ENCODE data around the gene CRYM. TPM values are rescaled to one million over a fixed set of nuclear protein-coding genes. Genes with fewer than 3 reads are reported as not detected.
"Not testable (repeated sequence)": the region's sequence is repeated elsewhere in the genome, so short reads cannot be mapped to it uniquely, and the experiment has no call there.

CRYM gene
- polyA plus RNA-seq, 3 donors: not detected

- H2AFZ ChIP-seq (ENCODE audit: insufficient read depth, low read depth, low read length, poor library complexity, severe bottlenecking): no peak overlapping the region
- no peaks in the 10 kb centered on the region for H3K79me2 ChIP-seq (ENCODE audit: insufficient read depth, low read length)
- H3K4me1 Mint-ChIP-seq: no peaks in the 10 kb centered on the region
- DNase-seq: no peak
- no peak for TF ChIP-seq CTCF (IDR thresholded peaks at IDR 0.05)
- H3K9me3 ChIP-seq (replicated peaks in 1 of 2; ENCODE audit: control insufficient read depth in 1 of 2, insufficient read depth in 1 of 2, low read length in 2 of 2): no peaks in the 10 kb centered on the region
- no peaks in the 10 kb centered on the region for H3K27me3 ChIP-seq (ENCODE audit: control insufficient read depth in 2 of 2, insufficient read depth in 2 of 2, low read length in 2 of 2)
- no peak overlapping the region for H3K27ac ChIP-seq (ENCODE audit: low read depth in 1 of 2, low read length in 2 of 2)
- H3K36me3 Mint-ChIP-seq: no peaks in the 10 kb centered on the region
- H3K9me3 Mint-ChIP-seq: peaks cover 0 to 3% (median 0%) of the 10 kb centered on the region in 7 donors
- H3K36me3 ChIP-seq (replicated peaks in 1 of 2; ENCODE audit: control insufficient read depth in 1 of 2, insufficient read depth in 2 of 2, low read length in 2 of 2): no peaks in the 10 kb centered on the region
- no peaks in the 10 kb centered on the region for H4K20me1 ChIP-seq (ENCODE audit: insufficient read depth, low read length)
- H3K4me3 ChIP-seq (replicated peaks in 1 of 3; ENCODE audit: low read depth in 2 of 3, low read length in 3 of 3): no peak overlapping the region
- no peaks in the 10 kb centered on the region for H3K4me1 ChIP-seq (ENCODE audit: control insufficient read depth in 1 of 2, insufficient read depth in 2 of 2, low read length in 2 of 2)
- no peak overlapping the region for H3K9ac ChIP-seq (ENCODE audit: insufficient read depth, low read length, poor library complexity, severe bottlenecking)
- no peak overlapping the region for H3K4me3 Mint-ChIP-seq
- H3K4me2 ChIP-seq (replicated peaks; ENCODE audit: extremely low read depth, low read length, poor library complexity, severe bottlenecking): no peak overlapping the region
- WGBS (ENCODE audit: insufficient coverage): no CpG with 5 or more reads among the region's 6 CpGs
- intact Hi-C loops (cut with micrococcal nuclease): no loop called here
- H3K27me3 Mint-ChIP-seq (ENCODE audit: low read depth in 3 of 3): peaks cover 0 to 1% (median 0%) of the 10 kb centered on the region in 3 donors
- H3K27ac Mint-ChIP-seq: no peak overlapping the region
These were observed 43.6 kb upstream of the CRYM start for GRCh38 chr16:21321736-21322135.

GRCh38 chr16:21314339-21314738 lies 36.2 kb upstream of the CRYM start:
- Histone ChIP-seq H3K27me3 (ENCODE audit: control insufficient read depth in 2 of 2, insufficient read depth in 2 of 2, low read length in 2 of 2) (no peaks in the 10 kb centered on the region), H4K20me1 (ENCODE audit: insufficient read depth, low read length) (no peaks in the 10 kb centered on the region), H3K36me3 (replicated peaks in 1 of 2; ENCODE audit: control insufficient read depth in 1 of 2, insufficient read depth in 2 of 2, low read length in 2 of 2) (no peaks in the 10 kb centered on the region), H3K27ac (ENCODE audit: low read depth in 1 of 2, low read length in 2 of 2) (no peak overlapping the region), H3K9ac (ENCODE audit: insufficient read depth, low read length, poor library complexity, severe bottlenecking) (no peak overlapping the region), H3K4me3 (replicated peaks in 1 of 3; ENCODE audit: low read depth in 2 of 3, low read length in 3 of 3) (no peak overlapping the region), H3K9me3 (replicated peaks in 1 of 2; ENCODE audit: control insufficient read depth in 1 of 2, insufficient read depth in 1 of 2, low read length in 2 of 2) (peaks cover 0 to 4% of the 10 kb centered on the region in 2 donors), H3K4me1 (ENCODE audit: control insufficient read depth in 1 of 2, insufficient read depth in 2 of 2, low read length in 2 of 2) (no peaks in the 10 kb centered on the region), H2AFZ (ENCODE audit: insufficient read depth, low read depth, low read length, poor library complexity, severe bottlenecking) (no peak overlapping the region), H3K79me2 (ENCODE audit: insufficient read depth, low read length) (no peaks in the 10 kb centered on the region), H3K4me2 (replicated peaks; ENCODE audit: extremely low read depth, low read length, poor library complexity, severe bottlenecking) (no peak overlapping the region)
- no peak overlapping the region for H3K4me3 Mint-ChIP-seq
- H3K4me1 Mint-ChIP-seq: no peaks in the 10 kb centered on the region
- peaks cover 0 to 1% (median 0%) of the 10 kb centered on the region in 3 donors for H3K27me3 Mint-ChIP-seq (ENCODE audit: low read depth in 3 of 3)
- peaks cover 0 to 14% (median 3%) of the 10 kb centered on the region in 7 donors for H3K9me3 Mint-ChIP-seq
- no CpG with 5 or more reads among the region's 1 CpG for WGBS (ENCODE audit: insufficient coverage)
- no peak overlapping the region for H3K27ac Mint-ChIP-seq
- TF ChIP-seq CTCF (IDR thresholded peaks at IDR 0.05): no peak
- peaks cover 0 to 5% of the 10 kb centered on the region in 2 donors for H3K36me3 Mint-ChIP-seq
- intact Hi-C loops (cut with micrococcal nuclease): no loop called here
- DNase-seq: no peak

- H3K4me1 Mint-ChIP-seq; H3K27me3 ChIP-seq (ENCODE audit: control insufficient read depth in 2 of 2, insufficient read depth in 2 of 2, low read length in 2 of 2); H3K9ac ChIP-seq (ENCODE audit: insufficient read depth, low read length, poor library complexity, severe bottlenecking); H3K27me3 Mint-ChIP-seq (ENCODE audit: low read depth in 3 of 3); H3K36me3 ChIP-seq (replicated peaks in 1 of 2; ENCODE audit: control insufficient read depth in 1 of 2, insufficient read depth in 2 of 2, low read length in 2 of 2); DNase-seq; H3K27ac Mint-ChIP-seq; H2AFZ ChIP-seq (ENCODE audit: insufficient read depth, low read depth, low read length, poor library complexity, severe bottlenecking); H4K20me1 ChIP-seq (ENCODE audit: insufficient read depth, low read length); H3K27ac ChIP-seq (ENCODE audit: low read depth in 1 of 2, low read length in 2 of 2); H3K4me2 ChIP-seq (replicated peaks; ENCODE audit: extremely low read depth, low read length, poor library complexity, severe bottlenecking); H3K79me2 ChIP-seq (ENCODE audit: insufficient read depth, low read length); H3K36me3 Mint-ChIP-seq; H3K4me3 Mint-ChIP-seq; H3K4me3 ChIP-seq (replicated peaks in 1 of 3; ENCODE audit: low read depth in 2 of 3, low read length in 3 of 3); H3K4me1 ChIP-seq (ENCODE audit: control insufficient read depth in 1 of 2, insufficient read depth in 2 of 2, low read length in 2 of 2); intact Hi-C loops (cut with micrococcal nuclease); H3K9me3 ChIP-seq (replicated peaks in 1 of 2; ENCODE audit: control insufficient read depth in 1 of 2, insufficient read depth in 1 of 2, low read length in 2 of 2): not testable (repeated sequence)
- H3K9me3 Mint-ChIP-seq: peaks cover 0 to 14% (median 4%) of the 10 kb centered on the region in 7 donors
- WGBS (ENCODE audit: insufficient coverage): 95% methylated on average over 22 of the region's 25 CpGs
These were observed 34.8 kb upstream of the CRYM start for GRCh38 chr16:21312863-21313372.
